Activated CD4-positive, CD25-positive, alpha-beta regulatory T cell (primary cell): ENCODE results near the gene FLII.
"Not testable (repeated sequence)": the region's sequence is repeated elsewhere in the genome, so short reads cannot be mapped to it uniquely, and the experiment has no call there.

Experiments used
- DNase-seq, 4 experiments: peaks; one replicate each; lab custom pipeline; 2025; lab: John Stamatoyannopoulos, UW

The FLII gene

DNA sequence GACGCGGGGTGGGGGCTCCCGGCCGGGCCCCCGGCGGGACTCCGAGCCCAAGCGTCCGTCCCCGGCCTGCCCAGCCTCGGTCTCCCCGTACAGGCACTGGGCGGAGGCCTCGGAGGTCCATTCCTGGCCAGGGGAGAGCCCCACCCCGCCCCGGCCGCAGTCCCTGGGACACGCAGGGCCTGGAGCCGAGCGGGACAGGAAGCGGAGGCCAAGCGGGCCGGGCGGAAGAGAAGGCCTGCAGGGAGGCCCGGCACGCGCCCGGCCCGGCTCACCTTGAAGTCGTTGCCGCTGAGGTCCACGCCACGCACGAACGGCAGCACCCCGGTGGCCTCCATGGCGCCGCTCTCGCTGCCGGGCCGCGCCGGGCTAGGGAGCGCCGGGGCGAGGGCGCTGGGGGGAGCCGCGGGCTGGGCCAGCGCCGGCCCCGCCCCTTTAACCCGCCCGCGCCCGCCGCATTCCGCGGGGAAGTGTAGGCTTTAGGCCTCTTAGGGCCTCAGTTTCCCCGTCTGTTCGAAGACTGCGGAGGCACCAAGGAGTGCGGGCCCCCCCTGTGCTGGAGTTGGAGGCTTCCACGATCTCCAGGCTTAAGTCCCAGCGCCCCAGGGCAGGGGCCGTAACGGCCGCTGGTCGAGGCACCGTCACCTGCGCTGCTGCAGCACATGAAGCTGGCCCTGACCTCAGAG lies at the start of gene FLII:
FLII (minus strand) TSS at position 383 of the 683 bp plus-strand sequence; CDS start at position 335, 48 bp downstream.
- DNase-seq, result peak; percentile 27 to 45 (median 28)

DNA sequence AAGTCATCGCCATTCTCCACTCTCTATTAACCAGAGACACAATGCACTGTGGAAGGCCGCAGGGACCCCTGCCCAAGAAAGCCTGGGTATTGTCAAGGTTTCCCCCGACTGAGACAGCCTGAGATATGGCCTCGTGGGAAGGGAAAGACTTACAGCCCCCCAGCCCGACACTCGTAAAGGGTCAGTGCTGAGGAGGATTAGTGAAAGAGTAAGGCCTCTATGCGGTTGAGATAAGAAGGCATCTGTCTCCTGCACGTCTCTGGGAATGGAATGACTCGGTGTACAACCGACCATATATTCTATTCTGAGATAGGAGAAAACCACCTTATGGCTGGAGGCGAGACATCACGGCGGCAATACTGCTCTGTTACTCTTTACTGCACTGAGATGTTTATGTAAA lies 44.7 kb upstream of the FLII start:
- not testable (repeated sequence) for DNase-seq

DNA sequence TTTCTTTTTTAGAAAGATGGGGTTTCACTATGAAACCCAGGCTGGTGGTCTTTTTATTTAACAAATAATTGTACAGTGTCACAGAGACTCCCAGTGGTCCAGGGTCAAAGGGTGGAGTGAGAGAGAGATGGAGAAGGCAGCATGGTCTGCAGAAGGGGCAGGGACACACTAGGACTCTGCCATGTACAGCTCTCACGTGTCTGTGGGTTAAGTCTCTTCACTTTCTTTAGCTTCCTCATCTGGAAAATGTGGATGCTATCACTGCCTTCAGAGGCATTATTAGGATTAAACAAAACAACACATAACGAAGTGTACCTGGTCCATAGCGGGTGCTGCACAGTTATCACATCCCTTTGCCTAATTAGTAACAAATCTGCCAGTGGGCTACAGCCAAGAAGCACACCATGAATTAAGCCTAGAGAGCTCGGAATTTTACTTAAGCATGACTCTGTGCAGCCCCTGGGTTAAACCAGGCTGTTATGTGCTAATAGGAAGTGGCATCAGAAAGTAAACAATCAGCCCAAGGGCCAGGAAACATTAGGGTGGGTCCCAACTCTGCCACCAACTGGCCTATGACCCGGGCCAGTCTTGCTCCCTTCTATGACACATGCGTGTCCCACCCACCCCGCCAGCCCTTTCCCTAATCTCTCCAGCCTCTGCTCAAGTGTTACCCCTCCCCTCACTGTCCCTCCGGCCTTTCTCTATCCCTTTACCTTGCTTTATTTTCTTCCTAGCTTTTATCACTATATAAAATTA lies 42.4 kb upstream of the FLII start:
- DNase-seq, result no peak

DNA sequence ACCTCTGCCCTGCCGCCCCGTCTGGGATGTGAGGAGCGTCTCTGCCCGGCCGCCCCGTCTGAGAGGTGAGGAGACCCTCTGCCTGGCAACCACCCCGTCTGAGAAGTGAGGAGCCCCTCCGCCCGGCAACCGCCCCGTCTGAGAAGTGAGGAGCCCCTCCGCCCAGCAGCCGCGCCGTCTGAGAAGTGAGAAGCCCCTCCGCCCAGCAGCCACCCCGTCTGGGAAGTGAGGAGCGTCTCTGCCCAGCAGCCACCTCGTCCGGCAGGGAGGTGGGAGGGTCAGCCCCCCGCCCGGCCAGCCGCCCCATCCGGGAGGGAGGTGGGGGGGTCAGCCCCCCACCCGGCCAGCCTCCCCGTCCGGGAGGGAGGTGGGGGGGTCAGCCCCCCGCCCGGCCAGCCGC lies 39.5 kb upstream of the FLII start:
- not testable (repeated sequence) for DNase-seq

DNA sequence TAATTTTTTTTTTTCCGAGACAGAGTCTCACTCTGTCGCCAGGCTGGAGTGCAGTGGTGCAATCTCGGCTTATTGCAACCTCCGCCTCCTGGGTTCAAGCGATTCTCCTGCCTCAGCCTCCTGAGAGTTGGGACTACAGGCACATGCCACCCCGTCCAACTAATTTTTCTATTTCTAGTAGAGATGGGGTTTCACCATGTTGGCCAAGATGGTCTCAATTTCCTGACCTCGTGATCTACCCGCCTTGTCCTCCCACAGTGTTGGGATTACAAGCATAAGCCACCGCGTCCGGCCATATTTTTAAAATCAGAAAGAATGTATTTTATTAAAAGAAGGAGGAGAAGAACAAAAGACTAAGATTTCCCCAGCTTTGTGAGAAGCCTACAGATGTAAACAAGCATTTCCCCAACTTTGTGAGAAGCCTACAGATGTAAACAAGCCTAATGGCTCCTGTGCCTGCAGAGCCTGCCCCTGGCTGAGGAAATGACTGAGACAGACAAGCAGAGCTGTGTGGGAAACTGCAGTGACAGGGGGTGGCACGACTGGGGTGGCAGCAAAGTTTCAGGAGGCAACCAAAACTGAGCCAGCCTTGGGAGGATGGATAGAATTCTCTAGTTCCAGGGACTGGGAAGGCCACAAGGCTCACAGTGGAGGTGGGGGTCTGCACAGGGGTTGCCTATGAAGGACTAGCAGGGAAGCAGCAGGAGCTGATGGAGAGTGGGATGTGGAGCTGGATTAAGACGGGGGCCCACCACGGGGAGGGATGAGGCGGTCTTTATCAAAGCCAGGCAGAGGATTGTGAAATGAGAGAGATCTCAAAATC lies 33.4 kb upstream of the FLII start:
- DNase-seq, result no peak

DNA sequence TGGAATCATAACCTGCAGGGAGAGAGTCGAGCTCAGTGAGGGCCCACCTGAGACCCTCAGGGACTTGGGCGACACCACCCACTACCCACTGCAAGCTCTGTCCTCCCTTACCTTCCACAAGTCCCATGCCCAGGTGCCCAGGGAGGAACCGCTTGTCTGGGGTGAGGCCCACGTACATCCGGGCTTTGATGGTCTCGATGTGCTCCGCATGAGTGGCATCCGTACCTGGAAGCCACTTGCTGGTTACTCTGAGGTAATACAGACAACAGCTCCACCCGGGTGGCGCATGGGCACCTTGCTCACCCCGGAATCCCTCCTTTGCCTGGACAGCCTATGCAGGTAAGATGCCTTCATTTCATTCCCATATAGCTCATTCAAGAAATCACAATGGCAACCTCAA lies 26.8 kb upstream of the FLII start:
- no peak for DNase-seq

DNA sequence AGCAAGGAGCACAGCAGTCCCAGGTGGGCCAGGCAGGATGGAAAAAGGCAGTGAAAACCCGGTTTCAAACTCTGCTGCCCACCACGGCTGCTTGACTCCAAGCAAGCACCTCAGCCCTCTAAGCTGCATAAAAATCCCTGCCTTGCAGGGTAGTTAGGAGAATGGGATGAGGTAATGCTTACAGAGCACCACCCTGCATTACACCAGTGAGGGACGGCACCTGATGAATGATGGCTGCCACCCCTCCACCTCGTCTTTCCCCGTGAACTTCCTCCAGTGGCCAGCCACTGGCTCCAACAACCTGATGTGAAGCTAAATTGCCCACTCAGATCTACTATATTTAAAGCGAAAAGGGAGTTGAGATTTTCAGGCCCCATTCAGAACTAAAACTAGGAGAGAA lies 23.2 kb upstream of the FLII start:
- DNase-seq, result no peak

DNA sequence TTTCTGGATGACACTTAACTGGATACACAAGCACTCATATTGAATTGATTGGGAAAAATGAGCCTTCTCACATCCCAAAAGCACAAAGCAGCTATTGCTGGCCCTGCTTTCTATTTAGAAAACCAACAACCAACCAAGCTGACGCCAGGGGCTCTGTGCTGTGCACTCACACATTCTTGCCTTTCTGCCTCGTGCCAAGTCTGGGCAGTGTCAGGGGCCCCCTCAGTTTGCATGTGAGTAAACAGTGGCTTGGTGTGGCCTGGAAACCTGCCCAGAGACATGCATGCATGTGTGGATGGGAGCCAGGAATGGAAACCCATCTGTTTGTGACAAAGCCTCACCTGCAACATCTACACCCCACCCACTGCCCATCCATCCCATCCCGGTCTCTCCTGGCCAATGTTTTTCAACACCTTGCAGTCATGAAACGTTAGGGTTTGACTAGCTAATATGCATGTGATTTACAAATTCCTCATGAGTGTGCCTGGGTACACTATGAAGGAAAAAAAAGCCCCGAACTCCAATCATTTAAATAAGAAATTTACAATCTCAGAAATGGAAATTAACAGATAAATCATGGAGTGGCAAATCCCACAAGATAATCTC lies 22.3 kb upstream of the FLII start:
- DNase-seq, result no peak

DNA sequence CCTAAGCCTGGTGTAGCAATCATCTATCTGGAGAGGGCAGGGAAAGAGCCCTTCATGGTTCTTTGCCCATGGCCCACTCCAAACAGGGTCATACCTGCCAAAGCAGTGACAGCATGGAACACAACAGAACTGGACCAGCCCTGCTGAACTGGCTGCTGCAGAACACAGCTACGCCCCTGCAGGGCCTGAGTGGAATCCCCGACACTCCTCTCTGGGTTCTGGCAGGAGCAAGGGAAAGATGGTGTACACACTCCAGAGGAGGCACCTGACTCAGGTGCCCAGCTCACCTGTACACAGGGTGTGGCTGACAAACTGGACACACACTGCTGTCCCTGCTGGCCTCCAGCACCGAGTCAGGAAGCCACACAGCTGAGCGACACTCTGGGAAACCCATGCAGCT lies 21.7 kb upstream of the FLII start:
- no peak for DNase-seq

DNA sequence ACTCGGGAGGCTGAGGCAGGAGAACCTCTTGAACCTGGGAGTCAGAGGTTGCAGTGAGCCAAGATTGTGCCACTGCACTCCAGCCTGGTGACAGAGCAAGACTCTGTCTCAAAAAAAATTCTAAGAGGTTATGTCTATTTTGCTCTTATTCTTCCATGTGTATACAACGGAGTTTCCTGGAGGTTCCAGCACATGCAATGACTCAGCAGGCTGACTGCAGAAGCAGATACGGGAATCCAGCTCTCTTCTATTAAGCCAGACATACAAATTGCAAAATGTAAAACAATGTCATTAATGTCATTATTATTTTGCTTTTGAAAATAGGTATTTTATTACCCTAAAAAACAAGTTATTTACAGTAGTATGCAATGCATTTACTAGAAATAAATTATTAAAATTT lies 20.3 kb upstream of the FLII start:
- DNase-seq, result no peak

DNA sequence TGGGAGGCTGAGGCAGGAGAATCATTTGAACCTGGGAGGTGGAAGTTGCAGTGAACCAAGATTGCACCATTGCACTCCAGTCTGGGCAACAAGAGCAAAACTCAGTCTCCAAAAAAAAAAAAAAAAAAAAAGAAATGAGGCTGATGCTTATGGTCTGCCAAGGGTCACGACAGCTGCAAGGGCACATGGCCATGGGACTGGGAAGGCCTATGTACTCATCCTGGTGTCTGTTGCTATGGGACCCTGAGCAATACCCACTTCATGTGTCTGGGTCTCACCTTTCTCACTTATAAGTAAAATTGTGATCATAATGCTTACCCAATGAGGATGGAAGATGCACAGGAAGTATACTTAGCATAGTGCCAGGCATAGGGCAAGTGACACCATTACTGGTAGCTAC lies 18.5 kb upstream of the FLII start:
- DNase-seq, result no peak

DNA sequence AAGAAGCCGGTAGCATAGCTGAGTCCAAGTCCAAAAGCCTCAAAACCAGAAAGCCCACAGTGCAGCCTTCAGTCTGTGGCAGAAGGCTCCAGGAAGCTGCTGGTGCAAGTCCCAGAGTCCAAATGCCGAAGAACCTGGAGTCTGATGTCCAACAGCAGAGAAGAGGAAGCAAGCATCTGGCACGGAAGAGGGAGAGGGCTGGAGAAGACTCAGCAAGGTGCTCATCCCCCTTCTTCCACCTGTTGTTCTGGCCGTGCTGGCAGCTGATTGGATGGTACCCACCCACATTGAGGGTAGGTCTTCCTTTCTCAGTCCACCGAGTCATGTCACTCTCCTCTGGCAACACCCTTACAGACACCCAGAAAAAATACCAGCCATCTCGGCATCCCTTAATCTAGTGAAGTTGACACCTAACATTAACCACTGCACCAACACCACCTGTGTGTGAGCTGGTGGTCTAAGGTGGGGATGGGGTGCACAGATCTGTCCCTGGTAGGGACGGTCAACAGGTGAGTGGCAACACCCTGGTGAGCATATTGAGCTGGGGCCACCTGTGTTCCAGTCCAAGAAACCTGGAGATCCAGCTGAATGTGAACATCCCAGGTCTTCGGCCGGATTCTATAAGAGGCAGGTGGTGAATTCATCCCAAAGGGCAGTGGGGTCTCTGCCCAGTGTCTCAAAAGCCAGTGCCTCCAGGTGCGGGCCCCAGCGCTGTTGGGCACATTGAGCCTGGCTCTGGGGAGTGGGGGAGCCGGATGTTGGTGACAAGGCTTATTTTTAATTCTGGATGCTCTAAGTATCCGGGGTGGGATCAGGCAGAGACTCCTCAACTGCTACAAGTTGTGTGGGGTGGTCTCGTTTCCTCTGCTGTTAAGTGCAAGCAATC lies 11.8 kb upstream of the FLII start:
- no peak for DNase-seq

DNA sequence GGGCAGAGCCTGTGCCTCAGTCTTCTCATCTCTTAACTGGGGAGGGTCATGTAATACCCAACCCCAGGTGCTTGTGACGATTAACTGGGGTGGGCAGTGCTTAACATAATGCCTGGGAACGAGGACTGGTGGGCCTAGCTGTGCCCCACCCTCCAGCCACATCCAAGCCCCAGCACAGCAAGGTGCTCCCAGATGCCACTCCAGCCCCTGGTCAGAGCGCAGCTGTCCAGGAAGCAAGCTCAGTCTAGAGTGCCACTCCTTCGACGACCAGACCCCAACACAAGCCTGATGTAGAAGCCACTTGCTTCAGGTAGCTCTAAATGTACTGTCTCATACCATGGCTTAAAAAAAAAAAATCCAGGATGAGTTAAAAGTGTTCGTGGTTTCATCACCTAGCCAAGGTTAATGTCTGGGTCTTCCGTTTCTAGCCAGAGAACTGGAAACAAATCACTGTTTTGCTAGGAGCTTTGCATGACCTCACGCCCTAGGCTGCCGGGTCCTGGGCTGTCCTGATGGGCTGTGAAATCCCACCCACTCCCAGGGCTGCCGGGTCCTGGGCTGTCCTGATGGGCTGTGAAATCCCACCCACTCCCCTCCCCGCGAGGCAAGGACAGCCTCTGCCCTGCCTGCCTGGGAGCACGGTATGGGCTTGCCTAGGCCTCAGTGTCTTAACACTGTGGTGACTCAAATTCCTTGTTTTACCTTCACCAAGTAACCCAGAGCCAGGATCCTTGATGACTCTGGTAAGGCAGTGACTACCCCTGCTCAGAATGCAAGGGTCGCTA lies 9.6 kb upstream of the FLII start:
- no peak for DNase-seq

DNA sequence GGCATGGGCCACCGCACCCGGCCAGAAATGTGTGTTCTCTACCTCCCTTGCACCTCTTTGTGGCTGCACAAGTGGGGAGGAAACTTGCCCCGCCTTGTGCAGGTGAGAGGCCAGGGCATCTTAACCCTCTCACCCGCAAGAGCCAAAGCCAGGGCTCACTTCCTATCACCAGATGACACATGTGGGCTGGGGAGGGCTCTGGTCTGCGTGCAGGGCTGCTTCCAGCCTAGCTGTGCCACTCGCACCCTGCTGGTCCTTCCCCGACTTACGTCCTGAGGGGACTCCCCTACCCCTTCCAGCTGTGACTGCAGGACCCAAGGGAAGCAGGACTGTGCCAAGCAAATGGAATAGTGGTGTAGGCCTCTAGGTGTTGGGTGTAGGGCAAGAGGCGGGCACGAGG lies 8.8 kb upstream of the FLII start:
- DNase-seq, result no peak

DNA sequence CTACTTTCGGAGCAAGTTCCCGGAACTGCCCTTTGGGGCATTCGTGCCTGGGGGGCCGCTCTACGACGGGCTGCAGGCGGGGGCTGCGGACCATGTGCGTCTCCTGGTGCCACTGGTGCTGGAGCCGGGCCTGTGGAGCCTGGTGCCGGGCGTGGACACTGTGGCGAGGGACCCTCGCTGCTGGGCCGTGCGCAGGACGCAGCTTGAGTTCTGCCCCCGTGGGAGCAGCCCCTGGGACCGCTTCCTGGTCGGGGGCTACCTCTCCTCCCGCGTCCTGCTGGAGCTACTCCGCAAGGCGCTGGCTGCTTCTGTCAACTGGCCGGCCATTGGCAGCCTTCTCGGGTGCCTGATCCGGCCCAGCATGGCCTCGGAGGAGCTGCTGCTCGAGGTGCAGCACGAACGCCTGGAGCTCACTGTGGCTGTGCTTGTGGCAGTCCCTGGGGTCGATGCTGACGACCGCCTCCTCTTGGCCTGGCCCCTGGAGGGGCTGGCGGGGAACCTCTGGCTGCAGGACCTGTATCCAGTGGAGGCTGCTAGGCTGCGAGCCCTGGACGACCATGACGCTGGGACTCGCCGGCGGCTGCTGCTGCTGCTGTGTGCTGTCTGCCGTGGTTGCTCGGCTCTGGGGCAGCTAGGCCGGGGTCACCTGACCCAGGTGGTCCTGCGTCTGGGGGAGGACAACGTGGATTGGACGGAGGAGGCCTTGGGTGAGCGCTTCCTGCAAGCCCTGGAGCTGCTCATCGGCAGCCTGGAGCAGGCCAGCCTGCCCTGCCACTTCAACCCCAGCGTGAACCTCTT lies 5.5 kb upstream of the FLII start:
- no peak for DNase-seq

DNA sequence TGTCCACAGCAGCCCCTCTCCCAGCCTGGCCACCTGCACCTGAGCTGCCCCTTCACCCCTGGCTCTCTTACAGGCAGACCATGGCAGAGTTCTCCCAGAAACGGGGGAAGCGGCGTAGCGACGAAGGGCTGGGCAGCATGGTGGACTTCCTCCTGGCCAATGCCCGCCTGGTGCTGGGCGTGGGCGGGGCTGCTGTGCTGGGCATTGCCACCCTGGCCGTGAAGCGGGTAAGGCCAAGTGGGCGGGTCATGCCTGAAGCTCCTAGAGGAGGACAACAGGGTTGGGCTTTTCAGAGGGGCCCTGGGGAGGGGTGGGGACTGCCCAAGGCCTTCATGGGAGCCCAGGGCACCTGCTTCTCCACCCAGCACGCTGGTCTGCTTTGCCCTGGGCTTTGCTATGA lies 4.1 kb upstream of the FLII start:
- no peak for DNase-seq

DNA sequence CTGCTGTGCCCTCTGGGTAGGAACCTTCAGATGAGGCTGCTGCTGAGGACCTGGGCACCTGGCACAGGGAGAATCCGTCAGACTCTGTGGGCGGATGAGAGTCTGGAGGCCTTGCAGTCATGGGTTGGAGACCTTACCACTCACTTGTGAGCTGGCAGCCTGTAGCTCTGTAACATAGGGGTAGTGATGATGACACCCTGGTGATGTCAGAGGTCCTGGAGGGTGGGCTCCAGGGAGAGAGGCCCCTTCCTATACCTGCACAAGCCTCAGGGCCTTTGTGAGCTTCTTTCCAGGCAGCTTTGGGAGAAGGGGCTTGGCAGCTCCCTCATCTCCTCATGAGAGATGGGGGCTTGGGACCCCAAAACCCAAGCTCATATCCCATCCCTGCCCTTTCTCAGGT lies 3.6 kb upstream of the FLII start:
- no peak for DNase-seq

DNA sequence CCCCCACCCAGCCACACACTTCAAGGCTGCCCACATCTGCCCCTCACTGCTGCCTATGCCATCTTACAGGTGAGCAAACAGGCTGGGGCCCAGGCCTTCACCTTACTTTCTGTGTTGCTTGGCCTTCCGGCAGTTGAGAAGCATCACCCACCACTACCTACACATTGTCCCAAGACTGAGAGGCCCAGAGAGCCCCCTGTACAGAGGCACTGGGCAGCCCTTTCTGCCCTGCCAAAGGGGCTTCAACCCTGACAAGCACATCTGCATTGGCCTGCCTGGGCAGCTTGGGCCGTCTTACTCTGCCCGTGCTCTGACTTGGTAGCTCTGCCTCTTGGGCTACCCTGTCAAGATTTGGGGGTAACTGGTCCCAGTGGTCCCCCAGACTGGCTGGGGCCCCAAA lies 3.1 kb upstream of the FLII start:
- DNase-seq, result no peak

DNA sequence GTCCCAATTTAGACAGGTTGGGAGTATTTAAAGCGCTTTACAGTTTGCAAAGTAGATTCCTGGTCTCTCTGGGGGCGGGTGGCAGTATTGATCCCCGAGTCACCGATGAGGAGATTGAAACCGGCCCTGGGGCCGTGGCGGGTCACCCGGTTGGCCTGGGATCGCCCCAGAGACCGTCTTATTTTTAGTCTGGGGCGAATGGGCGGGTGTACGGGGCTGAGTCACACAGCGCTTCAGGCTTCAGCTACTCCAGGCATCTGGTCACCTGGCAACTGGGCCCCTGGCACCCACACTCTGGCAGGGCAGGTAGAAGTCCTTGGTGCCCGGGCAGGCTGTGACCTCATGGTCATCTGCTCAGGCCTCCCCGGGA lies 2.6 kb upstream of the FLII start:
- DNase-seq, result no peak
